Left ventricle myocardium superior (tissue), 1 donor: ENCODE data around the gene RBM38. TPM values are rescaled to one million over a fixed set of nuclear protein-coding genes. Genes with fewer than 3 reads are reported as not detected.
"Not testable (repeated sequence)": the region's sequence is repeated elsewhere in the genome, so short reads cannot be mapped to it uniquely, and the experiment has no call there.

Experiments used
- ATAC-seq: fragments of 200-7000 bp; cut with Tn5 transposase; one replicate; pipeline ENCODE4 v1.9.1; 2020; ENCODE audit warnings: mild to moderate bottlenecking, moderate library complexity
- DNase-seq: peaks from one replicate; pipeline ENCODE4 v3.0.0-alpha.2; 2020
- intact Hi-C: fragments of 100-400 bp; cut with micrococcal nuclease; formaldehyde crosslinking; loops from one replicate; pipeline ENCODE4 v1.11.0; 2022
- long read RNA-seq: library from polyadenylated mRNA; unstranded; transcript quantifications from one replicate; pipeline ENCODE4 v2.0.0, GENCODE V29; 2021
- total RNA-seq: library from RNA; stranded (reverse); fragmentation: NEBNext Ultra II Directional; extraction: Animal tissue kit (Norgen Biotek cat#: 25700); gene quantifications from one replicate; pipeline ENCODE4 v1.2.1, GENCODE V29; 2021
- donor health status: DM: no; HTN: yes; CAD: no; lungs with severe emphysema.

Gene RBM38
- 89.3 TPM for total RNA-seq
- long read RNA-seq, transcript RBM38-203 (4 exons, 2,382 nt) = major isoform, 171 of 304 reads
- long read RNA-seq, partial matches to known transcripts = 121 of 304 reads
- long read RNA-seq, other reads (novel, unspliced or antisense) = 7 of 304 reads

- intact Hi-C loops = no loop called here
- peak; percentile 67 for ATAC-seq
- peak; percentile 85 for DNase-seq
These were observed at the start of gene RBM38 for GRCh38 chr20:57390604-57391438. TSS of gene RBM38 (plus strand) at chr20:57391396. CDS start at chr20:57391582, 186 bp downstream.

GRCh38 chr20:57341663-57342062 is 49.5 kb upstream of the RBM38 start:
- DNase-seq (no peak), ATAC-seq (no peak)
- intact Hi-C loops = loop anchor here (5.0 kb wide), 1 partner anchor 254 kb away; no protein-coding TSS in a partner anchor

DNA sequence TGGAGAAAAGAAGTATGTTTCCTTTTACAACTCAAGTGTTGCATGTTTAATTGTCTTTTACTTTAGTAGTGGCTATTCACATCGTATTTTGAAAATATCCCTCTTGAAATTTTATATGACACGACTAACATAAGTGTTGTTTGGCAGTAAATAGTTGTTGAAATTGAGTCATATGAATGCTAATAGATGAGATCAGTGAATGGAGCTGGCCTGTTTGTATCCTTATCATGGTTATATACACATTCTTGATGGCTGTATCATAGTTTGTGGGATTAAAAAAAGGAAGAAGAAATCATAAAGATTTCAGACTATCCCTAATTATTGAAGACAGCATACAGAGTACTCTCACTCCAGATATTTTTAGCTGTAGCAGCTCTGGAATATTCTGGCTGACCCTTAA is 48.4 kb upstream of the RBM38 start:
- intact Hi-C loops = loop anchor here (5.0 kb wide), 1 partner anchor 256 kb away; no protein-coding TSS in a partner anchor
- ATAC-seq (no peak), DNase-seq (no peak)

- DNase-seq (peak; percentile 78), ATAC-seq (peak; percentile 58)
- intact Hi-C loops = no loop called here
These were observed 44.7 kb upstream of the RBM38 start for GRCh38 chr20:57346477-57346876.

GRCh38 chr20:57347393-57347792 is 43.8 kb upstream of the RBM38 start:
- ATAC-seq (no peak), DNase-seq (no peak)
- intact Hi-C loops = no loop called here

DNA sequence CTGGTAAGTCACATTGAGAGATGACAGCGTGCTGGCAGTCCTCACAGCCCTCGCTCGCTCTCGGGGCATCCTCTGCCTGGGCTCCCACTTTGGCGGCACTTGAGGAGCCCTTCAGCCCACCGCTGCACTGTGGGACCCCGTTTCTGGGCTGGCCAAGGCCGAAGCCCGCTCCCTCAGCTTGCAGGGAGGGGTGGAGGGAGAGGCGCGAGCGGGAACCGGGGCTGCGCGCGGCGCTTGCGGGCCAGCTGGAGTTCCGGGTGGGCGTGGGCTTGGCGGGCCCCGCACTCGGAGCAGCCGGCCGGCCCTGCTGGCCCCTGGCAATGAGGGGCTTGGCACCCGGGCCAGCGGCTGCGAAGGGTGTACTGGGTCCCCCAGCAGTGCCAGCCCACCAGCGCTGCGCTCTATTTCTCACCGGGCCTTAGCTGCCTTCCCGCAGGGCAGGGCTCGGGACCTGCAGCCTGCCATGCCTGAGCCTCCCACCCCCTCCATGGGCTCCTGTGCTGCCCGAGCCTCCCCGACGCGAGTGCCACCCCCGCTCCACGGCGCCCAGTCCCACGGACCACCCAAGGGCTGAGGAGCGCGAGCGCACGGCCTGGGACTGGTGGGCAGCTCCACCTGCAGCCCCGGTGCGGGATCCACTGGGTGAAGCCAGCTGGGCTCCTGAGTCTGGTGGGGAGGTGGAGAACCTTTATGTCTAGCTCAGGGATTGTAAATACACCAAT is 42.8 kb upstream of the RBM38 start:
- DNase-seq, ATAC-seq, intact Hi-C loops: not testable (repeated sequence)

- ATAC-seq, intact Hi-C loops, DNase-seq: not testable (repeated sequence)
These were observed 42.1 kb upstream of the RBM38 start for GRCh38 chr20:57348922-57349574.

DNA sequence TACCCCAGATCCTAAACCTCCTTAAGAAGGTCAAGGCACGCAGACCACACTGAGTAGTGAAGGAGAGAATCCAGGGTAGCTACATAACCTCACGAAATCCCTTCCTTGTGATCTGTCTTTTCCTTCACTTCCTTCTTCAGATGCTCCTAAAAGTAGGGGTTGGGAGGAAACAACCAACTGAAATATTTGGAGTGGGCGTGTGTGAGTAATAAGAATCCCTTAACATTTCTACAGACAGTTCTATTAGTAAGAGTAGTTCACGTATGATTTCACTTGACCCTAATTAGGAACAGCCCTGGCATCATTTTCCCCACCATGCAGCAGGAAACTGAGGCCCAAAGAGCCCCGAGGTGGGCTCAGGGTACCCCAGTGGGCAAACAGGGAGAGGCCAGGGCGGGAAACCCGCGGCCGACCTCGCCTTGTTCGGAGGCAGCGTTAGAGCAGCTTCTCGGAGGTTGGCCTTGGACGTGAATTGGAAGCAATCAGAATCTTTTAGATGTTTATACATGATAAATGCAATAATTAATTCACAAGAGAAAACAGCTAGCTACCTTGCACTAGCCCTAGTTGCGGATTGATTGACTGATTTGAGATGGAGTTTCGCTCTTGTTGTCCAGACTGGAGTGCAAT is 41.0 kb upstream of the RBM38 start:
- no peak for DNase-seq
- ATAC-seq = no peak
- intact Hi-C loops = loop anchor here (5.0 kb wide), 1 partner anchor 183 kb away; no protein-coding TSS in a partner anchor

GRCh38 chr20:57350726-57351041 is 40.5 kb upstream of the RBM38 start:
- not testable (repeated sequence) for ATAC-seq, DNase-seq
- intact Hi-C loops = loop anchor here (5.0 kb wide), 1 partner anchor 183 kb away; no protein-coding TSS in a partner anchor

DNA sequence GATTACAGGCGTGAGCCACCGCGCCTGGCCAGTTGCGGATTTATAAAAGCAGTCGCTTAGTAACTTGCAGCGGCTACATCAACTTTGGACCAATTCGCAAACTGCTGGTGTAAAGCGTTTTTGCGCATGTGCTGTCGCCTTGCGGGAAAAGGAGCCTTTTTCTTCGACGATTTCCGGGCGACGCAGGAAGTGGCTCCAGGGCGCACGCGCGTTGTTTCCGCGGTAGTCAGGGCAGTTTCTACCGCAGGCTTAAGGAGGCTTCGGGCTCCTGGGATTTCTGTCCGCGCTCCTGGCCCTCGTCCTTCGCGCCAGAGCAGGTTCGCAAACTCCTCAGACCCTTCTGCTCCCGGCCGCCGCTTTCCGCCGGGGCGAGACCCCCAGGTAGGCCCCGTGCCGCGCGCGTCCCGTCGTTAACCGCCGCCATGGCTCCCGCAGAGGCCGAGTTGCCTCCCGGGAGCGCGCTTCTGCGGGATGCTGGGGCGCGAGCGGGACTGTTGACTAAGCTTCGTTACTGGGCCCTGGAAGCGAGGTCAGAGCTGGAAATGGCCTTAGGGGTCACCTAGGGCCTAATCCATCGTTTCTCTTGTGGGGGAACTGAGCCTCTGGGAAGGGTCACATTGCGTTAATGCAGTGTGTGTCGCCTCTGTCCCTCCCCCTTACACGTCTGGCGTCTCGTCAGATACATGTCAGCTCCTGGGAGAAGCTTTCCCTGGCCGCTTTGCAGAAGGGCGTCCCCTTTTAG is 40.0 kb upstream of the RBM38 start, which contains the start of gene RAE1:
Gene RAE1, plus strand, starts transcription at position 214 of the 742 bp plus-strand sequence. CDS start 2,784 bp downstream, outside the sequence.
- intact Hi-C loops = loop anchor here (5.0 kb wide), 1 partner anchor 184 kb away; no protein-coding TSS in a partner anchor
- DNase-seq (peak; percentile 92), ATAC-seq (peak; percentile 91)

- no peak for DNase-seq
- no peak for ATAC-seq
- intact Hi-C loops = loop anchor here (5.0 kb wide), 1 partner anchor 185 kb away; no protein-coding TSS in a partner anchor
These were observed 38.9 kb upstream of the RBM38 start for GRCh38 chr20:57352305-57352704.

GRCh38 chr20:57353351-57353750 is 37.8 kb upstream of the RBM38 start:
- DNase-seq = no peak
- intact Hi-C loops = loop anchor here (5.0 kb wide), 1 partner anchor 186 kb away; no protein-coding TSS in a partner anchor
- no peak for ATAC-seq

GRCh38 chr20:57361517-57361916 is 29.7 kb upstream of the RBM38 start:
- DNase-seq (no peak), ATAC-seq (no peak)
- intact Hi-C loops = no loop called here

- ATAC-seq = no peak
- intact Hi-C loops = no loop called here
These were observed 26.7 kb upstream of the RBM38 start for GRCh38 chr20:57364451-57364850.

GRCh38 chr20:57369596-57369995 is 21.6 kb upstream of the RBM38 start:
- no peak for DNase-seq
- intact Hi-C loops = no loop called here
- ATAC-seq = no peak

More at GRCh38 chr20:57364451-57364850, 26.7 kb upstream of the RBM38 start:
- no peak for DNase-seq

- intact Hi-C loops = no loop called here
- no peak for ATAC-seq
- no peak for DNase-seq
These were observed 20.9 kb upstream of the RBM38 start for GRCh38 chr20:57370316-57370715.

- intact Hi-C loops = no loop called here
- ATAC-seq (no peak), DNase-seq (no peak)
These were observed 19.8 kb upstream of the RBM38 start for GRCh38 chr20:57371363-57371762.

DNA sequence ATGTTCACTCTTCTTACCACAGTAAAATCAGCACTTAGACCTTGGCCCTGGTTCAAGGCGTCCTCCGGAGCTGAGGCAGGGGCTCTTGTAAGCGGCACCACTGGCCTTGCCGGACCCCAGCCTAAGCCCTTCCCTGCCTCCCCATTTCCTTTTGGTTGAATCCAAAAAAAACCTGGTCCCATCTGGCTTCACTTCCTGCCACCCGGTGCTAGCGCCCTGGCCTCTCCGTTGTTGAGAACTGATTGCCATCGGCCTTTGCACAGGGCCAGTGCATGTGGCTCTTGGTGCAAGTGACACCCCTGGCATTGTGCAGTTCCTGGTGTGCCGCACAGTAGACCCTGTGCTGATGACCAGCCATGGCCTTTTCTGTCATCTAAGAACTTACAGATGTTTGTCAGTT is 19.0 kb upstream of the RBM38 start:
- no peak for DNase-seq
- ATAC-seq = no peak
- intact Hi-C loops = no loop called here
